ENCODE measurements around the gene TP53.
"Not testable (repeated sequence)": the region's sequence is repeated elsewhere in the genome, so short reads cannot be mapped to it uniquely, and the experiment has no call there.

Gene TP53

GRCh38 chr17:7629939-7630571 is 57.2 kb downstream of the TP53 start, which contains the start of gene SHBG:
Gene SHBG (plus strand): TSS chr17:7630135. CDS start chr17:7630173, 38 bp downstream.
- DNase-seq = no peak

GRCh38 chr17:7627250-7628121 is 59.8 kb downstream of the TP53 start, which contains the start of gene SAT2:
Gene SAT2 (minus strand): TSS chr17:7627821. CDS start chr17:7627635, 186 bp downstream.
- DNase-seq = peak; percentile 95

- DNase-seq = no peak
Measured at GRCh38 chr17:7626956-7627249, 60.4 kb downstream of the TP53 start.

DNA sequence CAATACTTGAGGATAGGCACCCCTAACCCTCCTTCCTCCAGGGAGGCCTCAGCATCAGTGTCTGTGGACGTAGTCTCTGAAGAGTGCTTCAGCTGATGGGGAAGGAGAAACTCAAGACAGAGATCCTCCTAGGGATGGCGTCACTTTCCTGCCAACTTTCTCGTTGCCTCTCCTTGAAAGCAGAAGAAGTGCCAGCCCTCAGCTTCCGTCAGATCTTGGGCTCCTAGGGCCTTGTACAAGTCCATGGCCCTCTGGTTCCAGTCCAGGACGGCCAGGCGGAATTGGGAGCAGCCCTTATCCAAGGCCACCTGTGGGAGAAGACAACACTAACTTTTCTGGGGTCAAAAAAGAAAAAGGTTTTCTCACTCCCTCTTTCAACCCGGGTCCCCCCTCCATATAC is 61.0 kb downstream of the TP53 start:
- no peak for DNase-seq

- not testable (repeated sequence) for DNase-seq
Measured at GRCh38 chr17:7625749-7626148, 61.5 kb downstream of the TP53 start.

DNA sequence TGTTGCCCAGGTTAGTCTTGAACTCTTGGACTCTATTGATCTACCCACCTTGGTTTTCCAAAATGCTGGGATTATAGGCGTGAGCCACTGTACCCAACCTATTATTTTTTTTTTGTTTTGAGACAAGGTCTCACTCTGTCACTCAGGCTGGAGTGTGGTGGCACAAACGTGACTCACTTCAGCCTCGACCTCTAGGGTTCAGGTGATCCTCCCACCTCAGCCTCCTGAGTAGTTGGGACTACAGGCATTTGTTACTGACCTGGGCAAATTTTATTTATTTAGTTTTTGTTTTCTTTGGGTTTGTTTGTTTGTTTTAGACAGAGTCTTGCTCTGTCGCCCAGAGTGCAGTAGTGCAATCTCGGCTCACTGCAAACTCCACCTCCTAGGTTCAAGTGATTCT is 63.6 kb downstream of the TP53 start:
- no peak for DNase-seq

- DNase-seq = no peak
Measured at GRCh38 chr17:7620835-7621234, 66.5 kb downstream of the TP53 start.

DNA sequence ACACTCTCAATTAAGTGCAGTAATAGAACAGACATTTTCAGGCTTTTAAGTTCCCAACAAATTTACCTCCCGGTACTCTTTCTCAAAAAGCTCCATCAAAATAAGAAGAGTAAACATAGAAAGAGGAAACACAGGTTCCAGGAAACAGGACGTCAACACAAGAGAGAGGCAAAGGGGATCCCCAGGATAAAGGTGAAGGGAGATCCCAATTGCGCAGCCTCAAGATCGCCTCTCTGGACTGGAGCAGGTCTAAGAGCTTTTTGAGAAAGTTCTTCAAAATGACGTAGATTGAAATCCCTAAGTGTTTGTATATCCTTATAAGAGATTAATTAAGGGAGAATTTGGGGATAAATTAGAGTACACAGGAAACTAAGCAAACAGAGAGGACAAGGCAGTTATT is 68.7 kb downstream of the TP53 start:
- DNase-seq = no peak

Measured in NCI-H748 treated with DMSO at 0.1 percent for 48 hours (cell line).